ENCODE data around the gene ZNF683. TPM values are rescaled to one million over a fixed set of nuclear protein-coding genes. Genes with fewer than 3 reads are reported as not detected.
A peak's percentile ranks its signal among the peaks of the same experiment; 100 is the strongest.
"Not testable (repeated sequence)": the region's sequence is repeated elsewhere in the genome, so short reads cannot be mapped to it uniquely, and the experiment has no call there.

Gene ZNF683
- not detected in 2 replicates for total RNA-seq (2014; rRNA removed; shearing (Covaris generic))
- polyA plus RNA-seq (2016; fragmentation: Nextera tagmentation; extraction: Ambion mirVana): not detected in 2 replicates
- long read RNA-seq: 0 reads

DNA sequence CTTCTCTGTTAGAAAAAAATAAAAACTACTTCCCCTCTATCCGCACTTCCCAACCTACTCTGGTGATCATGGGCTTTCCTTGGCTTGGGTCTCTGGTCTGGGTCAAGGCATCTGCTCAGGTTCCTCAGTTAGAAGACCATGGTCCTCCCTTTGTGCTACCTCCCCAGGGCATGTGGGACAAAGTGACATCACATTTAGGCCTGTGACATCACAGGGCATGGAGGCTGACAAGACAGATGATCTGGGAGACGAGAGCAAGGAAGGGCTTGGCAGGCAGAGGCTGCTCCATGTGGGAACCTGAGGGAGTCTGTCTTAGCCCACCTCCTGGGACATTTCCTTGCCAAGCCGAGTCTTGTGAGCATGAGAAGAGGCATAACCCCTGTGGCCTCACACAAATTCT lies at the start of gene ZNF683:
Gene ZNF683 (minus strand): TSS at position 140 of the 400 bp plus-strand sequence. CDS start 4,179 bp downstream, outside the sequence.
- not testable (repeated sequence) for H3K36me3 Mint-ChIP-seq (ENCODE audit: low read depth); H3K27ac ChIP-seq (ENCODE audit: low read depth); H3K4me2 ChIP-seq; H3K9me2 ChIP-seq (ENCODE audit: insufficient read depth); H3K36me3 ChIP-seq (ENCODE audit: insufficient read depth); H3F3A ChIP-seq (replicated peaks; ENCODE audit: low read depth); H3K27me3 ChIP-seq (ENCODE audit: insufficient read depth); H3K4me3 ChIP-seq; H3K79me2 ChIP-seq (replicated peaks; ENCODE audit: insufficient read depth); H4K20me1 ChIP-seq (replicated peaks; ENCODE audit: insufficient read depth); H3K27me3 Mint-ChIP-seq (ENCODE audit: insufficient read depth, low read depth, poor library complexity); H3K4me3 Mint-ChIP-seq; H3K27ac Mint-ChIP-seq; ATAC-seq; DNase-seq (ENCODE audit: low spot score); H3K9me3 Mint-ChIP-seq
- H3K4me1 Mint-ChIP-seq: peaks cover 19% of the 10 kb centered on the region
- TF ChIP-seq CREB1 (CRISPR knock-in tag; IDR thresholded peaks at IDR 0.05; ENCODE audit: low read depth): 0 out of 2 replicates have a peak, but pooled peaks have one; percentile 20
- Histone ChIP-seq H3K4me1 (ENCODE audit: insufficient read depth) (peaks cover 10% of the 10 kb centered on the region; the same call in 1 of the 2 replicates), H2AFZ (0 out of 2 replicates have a peak within 1 kb of the TSS, but pooled peaks have one; percentile 23)

DNA sequence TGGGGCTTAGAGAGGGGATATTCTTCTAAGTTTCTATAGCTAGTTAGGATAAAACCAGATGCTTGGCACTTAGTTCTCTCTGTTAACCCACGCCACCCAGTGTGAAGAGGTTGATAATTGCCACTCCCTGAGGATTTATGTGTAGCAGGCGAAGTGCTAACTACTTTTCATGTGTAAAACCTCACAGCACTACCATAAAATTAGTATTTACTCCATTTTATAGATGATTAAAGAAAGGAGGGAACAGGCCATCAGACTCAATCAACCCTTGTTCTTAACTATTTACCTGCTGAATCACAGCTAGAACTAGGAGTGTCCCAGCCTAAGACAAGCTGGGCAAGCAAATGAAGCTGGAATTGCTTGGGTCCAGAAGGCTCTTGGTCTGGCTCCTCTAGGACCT lies 46.9 kb upstream of the ZNF683 start:
- H3K4me1 Mint-ChIP-seq: peaks cover 78% of the 10 kb centered on the region
- TF ChIP-seq POLR2AphosphoS5 (IDR thresholded peaks at IDR 0.05; ENCODE audit: low read depth): no peak
- TF ChIP-seq, protein P1, sequence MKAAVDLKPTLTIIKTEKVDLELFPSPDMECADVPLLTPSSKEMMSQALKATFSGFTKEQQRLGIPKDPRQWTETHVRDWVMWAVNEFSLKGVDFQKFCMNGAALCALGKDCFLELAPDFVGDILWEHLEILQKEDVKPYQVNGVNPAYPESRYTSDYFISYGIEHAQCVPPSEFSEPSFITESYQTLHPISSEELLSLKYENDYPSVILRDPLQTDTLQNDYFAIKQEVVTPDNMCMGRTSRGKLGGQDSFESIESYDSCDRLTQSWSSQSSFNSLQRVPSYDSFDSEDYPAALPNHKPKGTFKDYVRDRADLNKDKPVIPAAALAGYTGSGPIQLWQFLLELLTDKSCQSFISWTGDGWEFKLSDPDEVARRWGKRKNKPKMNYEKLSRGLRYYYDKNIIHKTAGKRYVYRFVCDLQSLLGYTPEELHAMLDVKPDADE (IDR thresholded peaks at IDR 0.05): no peak
- TF ChIP-seq, protein P2, sequence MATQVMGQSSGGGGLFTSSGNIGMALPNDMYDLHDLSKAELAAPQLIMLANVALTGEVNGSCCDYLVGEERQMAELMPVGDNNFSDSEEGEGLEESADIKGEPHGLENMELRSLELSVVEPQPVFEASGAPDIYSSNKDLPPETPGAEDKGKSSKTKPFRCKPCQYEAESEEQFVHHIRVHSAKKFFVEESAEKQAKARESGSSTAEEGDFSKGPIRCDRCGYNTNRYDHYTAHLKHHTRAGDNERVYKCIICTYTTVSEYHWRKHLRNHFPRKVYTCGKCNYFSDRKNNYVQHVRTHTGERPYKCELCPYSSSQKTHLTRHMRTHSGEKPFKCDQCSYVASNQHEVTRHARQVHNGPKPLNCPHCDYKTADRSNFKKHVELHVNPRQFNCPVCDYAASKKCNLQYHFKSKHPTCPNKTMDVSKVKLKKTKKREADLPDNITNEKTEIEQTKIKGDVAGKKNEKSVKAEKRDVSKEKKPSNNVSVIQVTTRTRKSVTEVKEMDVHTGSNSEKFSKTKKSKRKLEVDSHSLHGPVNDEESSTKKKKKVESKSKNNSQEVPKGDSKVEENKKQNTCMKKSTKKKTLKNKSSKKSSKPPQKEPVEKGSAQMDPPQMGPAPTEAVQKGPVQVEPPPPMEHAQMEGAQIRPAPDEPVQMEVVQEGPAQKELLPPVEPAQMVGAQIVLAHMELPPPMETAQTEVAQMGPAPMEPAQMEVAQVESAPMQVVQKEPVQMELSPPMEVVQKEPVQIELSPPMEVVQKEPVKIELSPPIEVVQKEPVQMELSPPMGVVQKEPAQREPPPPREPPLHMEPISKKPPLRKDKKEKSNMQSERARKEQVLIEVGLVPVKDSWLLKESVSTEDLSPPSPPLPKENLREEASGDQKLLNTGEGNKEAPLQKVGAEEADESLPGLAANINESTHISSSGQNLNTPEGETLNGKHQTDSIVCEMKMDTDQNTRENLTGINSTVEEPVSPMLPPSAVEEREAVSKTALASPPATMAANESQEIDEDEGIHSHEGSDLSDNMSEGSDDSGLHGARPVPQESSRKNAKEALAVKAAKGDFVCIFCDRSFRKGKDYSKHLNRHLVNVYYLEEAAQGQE (IDR thresholded peaks at IDR 0.05; ENCODE audit: unreplicated experiment): no peak
- TF ChIP-seq ZNF114 (CRISPR knock-in tag; IDR thresholded peaks at IDR 0.05): no peak
- TF ChIP-seq NANOG (IDR thresholded peaks at IDR 0.05; ENCODE audit: borderline replicate concordance): no peak
- no peak for TF ChIP-seq CREB1 (CRISPR knock-in tag; IDR thresholded peaks at IDR 0.05; ENCODE audit: low read depth)
- TF ChIP-seq CTCF (conservative IDR thresholded peaks at IDR 0.05; ENCODE audit: low read depth in 2 of 2): no peak
- Histone ChIP-seq H4K20me1 (replicated peaks; ENCODE audit: insufficient read depth) (peaks cover 58% of the 10 kb centered on the region), H2AFZ (no peak overlapping the region), H3K4me2 (peak overlapping the region; percentile 76), H3K27me3 (ENCODE audit: insufficient read depth) (no peaks in the 10 kb centered on the region), H3K27ac (ENCODE audit: low read depth) (peak overlapping the region; percentile 92), H3K36me3 (ENCODE audit: insufficient read depth) (peaks cover 25% of the 10 kb centered on the region), H3F3A (replicated peaks; ENCODE audit: low read depth) (peaks cover 42% of the 10 kb centered on the region), H3K9me2 (ENCODE audit: insufficient read depth) (no peaks in the 10 kb centered on the region), H3K4me1 (ENCODE audit: insufficient read depth) (peaks cover 69% of the 10 kb centered on the region), H3K79me2 (replicated peaks; ENCODE audit: insufficient read depth) (peaks cover 84% of the 10 kb centered on the region), H3K4me3 (peak overlapping the region; percentile 43)
- H3K36me3 Mint-ChIP-seq (ENCODE audit: low read depth): peaks cover 83% of the 10 kb centered on the region
- peak overlapping the region; percentile 97 for H3K27ac Mint-ChIP-seq
- peaks cover 27% of the 10 kb centered on the region for H3K27me3 Mint-ChIP-seq (ENCODE audit: insufficient read depth, low read depth, poor library complexity)
- no peaks in the 10 kb centered on the region; the same call in 2 of the 3 replicates for H3K9me3 Mint-ChIP-seq
- peak overlapping the region; percentile 64 for H3K4me3 Mint-ChIP-seq
- no peak for DNase-seq (ENCODE audit: low spot score)
- no peak for ATAC-seq
